Stimulated activated CD8-positive, alpha-beta memory T cell treated with anti-CD3 and anti-CD28 coated beads, Interleukin-4, amount 100 ng/mL, for 24 hours (primary cell): Measurements from ENCODE around the gene TMEM244.
"Not testable (repeated sequence)": the region's sequence is repeated elsewhere in the genome, so short reads cannot be mapped to it uniquely, and the experiment has no call there.

Experiments
- DNase-seq: peaks from one replicate; pipeline ENCODE4 v3.0.0-alpha.2; 2020; ENCODE audit warnings: low read depth

The TMEM244 gene

GRCh38 chr6:129866688-129867087 lies 5.6 kb upstream of the TMEM244 start:
- DNase-seq = no peak

GRCh38 chr6:129866256-129866655 lies 5.1 kb upstream of the TMEM244 start:
- no peak for DNase-seq

GRCh38 chr6:129865013-129865412 lies 3.9 kb upstream of the TMEM244 start:
- no peak for DNase-seq

GRCh38 chr6:129863664-129864063 lies 2.5 kb upstream of the TMEM244 start:
- no peak for DNase-seq

GRCh38 chr6:129859524-129859923 lies 1.6 kb downstream of the TMEM244 start:
- DNase-seq = no peak

- DNase-seq = no peak
Measured at GRCh38 chr6:129857838-129858237, 3.3 kb downstream of the TMEM244 start.

GRCh38 chr6:129853996-129854711 lies 7.0 kb downstream of the TMEM244 start:
- no peak for DNase-seq

GRCh38 chr6:129852257-129852858 lies 8.8 kb downstream of the TMEM244 start:
- no peak for DNase-seq

GRCh38 chr6:129849456-129849855 lies 11.7 kb downstream of the TMEM244 start:
- DNase-seq = no peak

- no peak for DNase-seq
Measured at GRCh38 chr6:129846761-129847160, 14.4 kb downstream of the TMEM244 start.

- DNase-seq = no peak
Measured at GRCh38 chr6:129845696-129846095, 15.4 kb downstream of the TMEM244 start.

GRCh38 chr6:129844118-129844891 lies 16.8 kb downstream of the TMEM244 start:
- DNase-seq = no peak

GRCh38 chr6:129843573-129843972 lies 17.5 kb downstream of the TMEM244 start:
- no peak for DNase-seq

- DNase-seq = no peak
Measured at GRCh38 chr6:129842881-129843409, 18.2 kb downstream of the TMEM244 start.

- DNase-seq = no peak
Measured at GRCh38 chr6:129842137-129842536, 19.0 kb downstream of the TMEM244 start.

GRCh38 chr6:129839562-129839961 lies 21.6 kb downstream of the TMEM244 start:
- DNase-seq = not testable (repeated sequence)

- DNase-seq = no peak
Measured at GRCh38 chr6:129835691-129836090, 25.4 kb downstream of the TMEM244 start.

GRCh38 chr6:129832299-129832698 lies 28.8 kb downstream of the TMEM244 start:
- no peak for DNase-seq

GRCh38 chr6:129828229-129828628 lies 32.9 kb downstream of the TMEM244 start:
- DNase-seq = no peak

- no peak for DNase-seq
Measured at GRCh38 chr6:129818251-129818650, 42.9 kb downstream of the TMEM244 start.

- DNase-seq = no peak
Measured at GRCh38 chr6:129817821-129818220, 43.3 kb downstream of the TMEM244 start.

GRCh38 chr6:129817332-129817731 lies 43.8 kb downstream of the TMEM244 start:
- no peak for DNase-seq
